Stomach smooth muscle (tissue), 2 donors: ENCODE data around the gene SLC2A8.

Experiments used
- H3K27ac ChIP-seq: one replicate; pipeline ENCODE4 v1.7.0; 2013; ENCODE audit warnings: mild to moderate bottlenecking, low read length, inconsistent platforms
- H3K27me3 ChIP-seq, 2 donors: one replicate each; pipeline ENCODE4 v1.7.0; 2013; ENCODE audit warnings: low read length in 2 of 2; ENCODE audit not compliant: insufficient read depth in 2 of 2, control insufficient read depth in 1 of 2
- H3K36me3 ChIP-seq, 2 donors: one replicate each; pipeline ENCODE4 v1.7.0; 2013; ENCODE audit warnings: low read length in 2 of 2; ENCODE audit not compliant: control insufficient read depth in 2 of 2, insufficient read depth in 2 of 2
- H3K4me1 ChIP-seq: one replicate; pipeline ENCODE4 v1.7.0; 2013; ENCODE audit warnings: low read length; ENCODE audit not compliant: control insufficient read depth, insufficient read depth
- H3K4me3 ChIP-seq, 2 donors: one replicate each; pipeline ENCODE4 v1.7.0; 2013; ENCODE audit warnings: low read length in 2 of 2
- H3K9ac ChIP-seq, 2 donors: one replicate each; pipeline ENCODE4 v1.7.0; 2013; ENCODE audit warnings: low read length in 2 of 2, mild to moderate bottlenecking in 1 of 2
- H3K9me3 ChIP-seq, 2 donors: one replicate each; pipeline ENCODE4 v1.7.0; 2013; ENCODE audit warnings: low read length in 2 of 2; ENCODE audit not compliant: control insufficient read depth in 2 of 2
- donor health status: healthy.
- donor health status: Pancreatic carcinoma.

SLC2A8 gene

GRCh38 chr9:127403507-127404192 is 6.7 kb downstream of the SLC2A8 start:
- Histone ChIP-seq H3K4me1 (peaks cover 12% of the 10 kb centered on the region), H3K4me3 (no peak overlapping the region), H3K9ac (no peak overlapping the region), H3K36me3 (peaks cover 34 to 45% of the 10 kb centered on the region in 2 donors), H3K27ac (no peak overlapping the region), H3K9me3 (no peaks in the 10 kb centered on the region), H3K27me3 (no peaks in the 10 kb centered on the region)

- H3K9ac ChIP-seq: no peak overlapping the region
- H3K4me1 ChIP-seq: peaks cover 5% of the 10 kb centered on the region
- no peak overlapping the region for H3K27ac ChIP-seq
- H3K36me3 ChIP-seq: peaks cover 34 to 45% of the 10 kb centered on the region in 2 donors
- H3K4me3 ChIP-seq: no peak overlapping the region
- H3K9me3 ChIP-seq: no peaks in the 10 kb centered on the region
- no peaks in the 10 kb centered on the region for H3K27me3 ChIP-seq
Observed at GRCh38 chr9:127404631-127405030, 7.7 kb downstream of the SLC2A8 start.

- no peak overlapping the region for H3K4me3 ChIP-seq
- H3K4me1 ChIP-seq: peaks cover 5% of the 10 kb centered on the region
- no peak overlapping the region for H3K27ac ChIP-seq
- H3K9ac ChIP-seq: no peak overlapping the region
- no peaks in the 10 kb centered on the region for H3K27me3 ChIP-seq
- H3K9me3 ChIP-seq: no peaks in the 10 kb centered on the region
- peaks cover 34 to 41% of the 10 kb centered on the region in 2 donors for H3K36me3 ChIP-seq
Observed at GRCh38 chr9:127405344-127406125, 8.6 kb downstream of the SLC2A8 start.

- Histone ChIP-seq H3K4me1 (peaks cover 5% of the 10 kb centered on the region), H3K36me3 (peaks cover 34 to 36% of the 10 kb centered on the region in 2 donors), H3K9ac (no peak overlapping the region), H3K9me3 (no peaks in the 10 kb centered on the region), H3K4me3 (no peak overlapping the region), H3K27me3 (no peaks in the 10 kb centered on the region), H3K27ac (no peak overlapping the region)
Observed at GRCh38 chr9:127406799-127407491, 10.0 kb downstream of the SLC2A8 start.

DNA sequence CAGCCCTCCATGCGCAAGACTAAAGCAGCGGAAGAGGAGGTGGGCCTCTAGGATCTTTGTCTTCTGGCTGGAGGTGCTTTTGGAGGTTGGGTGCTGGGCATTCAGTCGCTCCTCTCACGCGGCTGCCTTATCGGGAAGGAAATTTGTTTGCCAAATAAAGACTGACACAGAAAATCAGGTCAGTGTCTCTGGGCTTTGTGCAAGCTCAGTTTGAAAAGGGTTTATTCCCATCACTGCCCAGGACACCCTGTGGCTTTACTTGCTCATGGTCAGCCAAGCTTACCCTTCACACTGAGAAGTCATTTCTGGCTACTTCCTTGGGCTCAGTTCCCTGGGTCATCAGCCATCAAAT is 10.5 kb downstream of the SLC2A8 start:
- Histone ChIP-seq H3K9me3 (no peaks in the 10 kb centered on the region), H3K4me3 (no peak overlapping the region), H3K9ac (no peak overlapping the region), H3K4me1 (peaks cover 5% of the 10 kb centered on the region), H3K27ac (no peak overlapping the region), H3K27me3 (no peaks in the 10 kb centered on the region), H3K36me3 (peaks cover 31 to 34% of the 10 kb centered on the region in 2 donors)

- Histone ChIP-seq H3K4me1 (peaks cover 11% of the 10 kb centered on the region), H3K27me3 (no peaks in the 10 kb centered on the region), H3K9ac (no peak overlapping the region), H3K36me3 (peaks cover 6 to 15% of the 10 kb centered on the region in 2 donors), H3K4me3 (no peak overlapping the region), H3K27ac (no peak overlapping the region), H3K9me3 (no peaks in the 10 kb centered on the region)
Observed at GRCh38 chr9:127411122-127411521, 14.2 kb downstream of the SLC2A8 start.

DNA sequence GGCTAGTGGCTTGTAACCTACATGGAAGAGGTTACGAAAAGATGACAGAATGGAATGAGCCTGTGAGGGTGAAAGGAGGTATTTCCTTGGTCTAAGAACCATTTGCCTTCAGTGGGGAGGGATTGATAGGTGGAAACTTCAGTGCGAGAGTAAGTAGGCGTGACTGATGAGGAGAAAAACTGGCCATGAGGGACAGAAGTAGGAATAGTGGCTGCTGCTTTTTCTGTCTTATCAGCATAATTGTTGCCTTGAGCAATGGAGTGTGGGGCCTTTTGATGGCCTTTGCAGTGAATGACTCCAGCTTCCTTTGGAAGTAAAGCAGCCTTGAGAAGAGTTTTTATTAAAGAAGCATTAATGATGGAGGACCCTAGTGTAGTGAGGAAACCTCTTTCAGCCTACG is 18.2 kb downstream of the SLC2A8 start:
- Histone ChIP-seq H3K27me3 (no peaks in the 10 kb centered on the region), H3K9ac (no peak overlapping the region), H3K4me1 (peaks cover 14% of the 10 kb centered on the region), H3K36me3 (peaks cover 0 to 2% of the 10 kb centered on the region in 2 donors), H3K4me3 (no peak overlapping the region), H3K27ac (peak overlapping the region; percentile 41), H3K9me3 (no peaks in the 10 kb centered on the region)

DNA sequence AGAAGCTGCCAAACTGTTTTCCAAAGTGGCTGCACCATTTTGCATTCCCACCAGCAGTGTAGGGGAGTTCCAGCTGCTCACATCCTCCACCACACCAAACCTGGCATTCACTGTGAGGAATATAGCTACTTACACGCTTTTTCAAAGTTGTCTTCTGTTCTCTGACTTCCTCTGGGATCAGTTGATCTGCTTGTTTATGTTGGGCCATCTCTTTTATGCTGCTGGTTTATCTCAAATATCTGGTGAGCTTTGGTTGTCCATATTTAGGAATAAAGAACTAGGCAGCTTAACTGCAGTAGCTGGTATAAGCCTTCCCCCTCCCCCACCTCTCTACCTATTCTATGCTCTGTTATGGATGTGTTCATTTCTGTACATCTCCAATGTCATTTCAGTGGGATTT is 18.7 kb downstream of the SLC2A8 start:
- H3K27me3 ChIP-seq: no peaks in the 10 kb centered on the region
- H3K4me1 ChIP-seq: peaks cover 14% of the 10 kb centered on the region
- no peak overlapping the region for H3K4me3 ChIP-seq
- H3K27ac ChIP-seq: no peak overlapping the region
- H3K9me3 ChIP-seq: no peaks in the 10 kb centered on the region
- no peak overlapping the region for H3K9ac ChIP-seq
- peaks cover 0 to 2% of the 10 kb centered on the region in 2 donors for H3K36me3 ChIP-seq

- Histone ChIP-seq H3K36me3 (peaks cover 0 to 2% of the 10 kb centered on the region in 2 donors), H3K4me1 (peaks cover 16% of the 10 kb centered on the region), H3K9ac (no peak overlapping the region), H3K27ac (no peak overlapping the region), H3K9me3 (no peaks in the 10 kb centered on the region), H3K4me3 (no peak overlapping the region), H3K27me3 (no peaks in the 10 kb centered on the region)
Observed at GRCh38 chr9:127417131-127418036, 20.4 kb downstream of the SLC2A8 start.

DNA sequence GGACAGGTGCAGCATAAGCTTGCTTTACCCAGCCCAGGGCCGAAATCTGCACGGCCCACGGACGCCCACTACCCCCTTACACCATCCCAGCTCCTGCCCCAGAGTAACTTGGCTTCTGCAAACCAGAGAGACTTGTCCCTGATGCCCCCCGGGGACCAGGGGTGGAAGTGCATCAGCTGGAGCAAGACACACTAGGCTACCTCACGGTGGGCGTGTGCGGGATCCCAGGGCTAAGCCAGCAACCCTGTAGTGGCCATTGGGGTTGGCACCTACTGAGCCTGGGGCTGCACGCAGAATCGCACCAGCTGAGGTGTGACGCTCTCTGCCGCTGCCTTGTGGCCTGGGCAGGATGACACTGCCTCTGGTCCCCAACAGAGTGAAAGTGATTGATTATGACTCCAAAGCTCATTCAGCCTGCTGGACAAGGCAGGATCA is 21.1 kb downstream of the SLC2A8 start:
- no peaks in the 10 kb centered on the region for H3K27me3 ChIP-seq
- no peak overlapping the region for H3K27ac ChIP-seq
- H3K9ac ChIP-seq: no peak overlapping the region
- H3K36me3 ChIP-seq: peaks cover 0 to 2% of the 10 kb centered on the region in 2 donors
- H3K9me3 ChIP-seq: no peaks in the 10 kb centered on the region
- H3K4me1 ChIP-seq: peaks cover 23% of the 10 kb centered on the region
- H3K4me3 ChIP-seq: no peak overlapping the region
